Tibial artery (tissue), 4 donors: Measurements from ENCODE around the gene BTN3A1.

Experiments
- DNase-seq, 2 donors: peaks; one replicate each; pipeline ENCODE4 v3.0.0-alpha.2; 2019
- H3K27ac ChIP-seq, 2 donors: fragments of 200-600 bp; sonication (generic) in 1 of 2; 1 replicate in 1 of 2; 2 replicates in 1 of 2; pipeline ENCODE4 v1.5.1; 2018 to 2019; ENCODE audit warnings: mild to moderate bottlenecking in 1 of 2
- H3K27me3 ChIP-seq, 2 donors: fragments of 200-600 bp; sonication (generic) in 1 of 2; one replicate each; pipeline versions ENCODE4 v1.5.1 to v1.6.0; 2016 to 2019
- H3K36me3 ChIP-seq, 3 donors: fragments of 200-600 bp; sonication (generic) in 2 of 3; one replicate each; pipeline ENCODE4 v1.5.1; 2016 to 2019; ENCODE audit warnings: mild to moderate bottlenecking in 2 of 3
- H3K4me1 ChIP-seq, 4 donors: fragments of 200-600 bp; sonication (generic) in 2 of 4; 1 replicate in 3 of 4; 2 replicates in 1 of 4; pipeline ENCODE4 v1.5.1; 2016 to 2019
- H3K4me3 ChIP-seq, 2 donors: fragments of 200-600 bp; sonication (generic) in 1 of 2; 1 replicate in 1 of 2; 2 replicates in 1 of 2; pipeline ENCODE4 v1.5.1; 2018 to 2019; ENCODE audit warnings: mild to moderate bottlenecking in 2 of 2
- H3K9me3 ChIP-seq, 3 donors: fragments of 200-600 bp; sonication (generic) in 1 of 3; one replicate each; pipeline ENCODE4 v1.5.1; 2016 to 2019
- intact Hi-C: fragments of 100-400 bp; cut with DNase I; formaldehyde crosslinking; loops from one replicate; pipeline ENCODE4 v1.15.0; 2023; ENCODE audit warnings: low total_unique reads
- TF ChIP-seq, protein P1 (sequence below), 2 experiments: fragments of 200-600 bp in 1 of 2; fragments of 450-650 bp in 1 of 2; IDR thresholded peaks; one replicate each; pipeline ENCODE4 v1.5.1; 2017 to 2019; ENCODE audit warnings: antibody characterized with exemption in 2 of 2, mild to moderate bottlenecking in 1 of 2, moderate library complexity in 1 of 2

BTN3A1 gene

DNA sequence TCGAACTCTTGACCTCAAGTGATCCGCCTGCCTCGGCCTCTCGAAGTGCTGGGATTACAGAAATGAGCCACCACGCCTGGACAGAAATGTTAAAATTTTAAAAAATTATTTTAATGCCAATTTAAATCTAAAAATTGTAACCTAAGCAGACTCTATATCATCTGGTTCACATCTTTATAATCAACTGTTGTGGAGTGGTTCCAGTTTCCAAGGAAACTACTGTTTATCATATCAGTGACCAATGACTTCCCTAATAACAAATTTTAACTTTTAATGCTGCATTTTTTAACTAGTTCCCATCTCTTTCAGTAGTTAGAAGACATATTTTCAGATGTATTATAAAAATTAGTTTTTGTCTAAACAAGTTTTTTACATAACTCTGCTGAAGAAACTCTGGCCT lies 42.3 kb upstream of the BTN3A1 start:
- no peak for DNase-seq

DNA sequence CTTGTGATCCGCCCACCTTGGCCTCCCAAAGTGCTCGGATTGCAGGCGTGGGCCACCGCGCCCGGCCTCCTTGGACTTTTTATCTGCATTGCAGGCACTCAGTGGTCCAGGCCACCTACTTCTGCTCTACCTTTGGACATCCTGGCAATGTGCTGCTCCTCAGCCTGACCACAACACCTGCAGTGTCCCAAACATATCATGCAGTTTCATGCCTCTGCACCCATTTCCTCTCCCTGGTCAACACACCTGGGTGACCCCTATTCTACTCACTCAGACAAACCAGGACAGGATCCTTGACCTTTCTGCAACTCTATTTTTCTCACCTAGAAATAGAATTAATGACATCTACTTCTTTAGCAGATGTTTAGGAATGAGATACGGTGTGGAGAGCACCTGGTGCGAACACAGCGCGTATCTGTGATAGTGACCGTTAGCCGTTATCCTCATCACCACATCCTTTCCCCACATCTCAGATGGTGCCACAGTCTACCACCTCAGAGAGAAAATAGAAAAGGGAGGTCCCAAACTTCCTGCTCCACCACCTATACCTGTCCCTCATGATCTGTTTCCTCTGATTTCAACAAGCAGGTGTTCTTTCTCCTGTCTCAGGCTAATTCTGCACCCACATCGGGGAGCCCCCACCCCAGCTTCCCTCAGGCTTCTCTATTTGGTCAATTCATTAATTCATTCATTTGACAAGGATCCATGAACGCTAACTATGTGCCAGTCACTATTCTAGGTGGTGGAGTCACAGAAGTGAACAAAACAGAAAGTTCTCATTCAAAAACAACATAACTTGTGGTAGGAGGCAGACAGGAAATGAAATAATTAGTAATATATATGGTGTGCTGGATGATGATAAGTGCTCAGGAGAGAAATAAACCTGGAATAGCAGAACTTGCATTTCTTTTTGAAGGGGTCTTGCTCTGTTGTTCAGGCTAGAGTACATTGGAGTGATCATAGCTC lies 41.3 kb upstream of the BTN3A1 start:
- peaks cover 0 to 9% (median 7%) of the 10 kb centered on the region in 4 donors for H3K4me1 ChIP-seq
- H3K36me3 ChIP-seq, result no peaks in the 10 kb centered on the region
- H3K27me3 ChIP-seq, result no peaks in the 10 kb centered on the region
- intact Hi-C loops, result loop anchor here (10.0 kb wide), 1 partner anchor 74 kb away; no protein-coding TSS in a partner anchor
- H3K4me3 ChIP-seq, result no peak overlapping the region
- H3K27ac ChIP-seq, result no peak overlapping the region
- no peaks in the 10 kb centered on the region for H3K9me3 ChIP-seq
- DNase-seq, result no peak
- TF ChIP-seq, protein P1, sequence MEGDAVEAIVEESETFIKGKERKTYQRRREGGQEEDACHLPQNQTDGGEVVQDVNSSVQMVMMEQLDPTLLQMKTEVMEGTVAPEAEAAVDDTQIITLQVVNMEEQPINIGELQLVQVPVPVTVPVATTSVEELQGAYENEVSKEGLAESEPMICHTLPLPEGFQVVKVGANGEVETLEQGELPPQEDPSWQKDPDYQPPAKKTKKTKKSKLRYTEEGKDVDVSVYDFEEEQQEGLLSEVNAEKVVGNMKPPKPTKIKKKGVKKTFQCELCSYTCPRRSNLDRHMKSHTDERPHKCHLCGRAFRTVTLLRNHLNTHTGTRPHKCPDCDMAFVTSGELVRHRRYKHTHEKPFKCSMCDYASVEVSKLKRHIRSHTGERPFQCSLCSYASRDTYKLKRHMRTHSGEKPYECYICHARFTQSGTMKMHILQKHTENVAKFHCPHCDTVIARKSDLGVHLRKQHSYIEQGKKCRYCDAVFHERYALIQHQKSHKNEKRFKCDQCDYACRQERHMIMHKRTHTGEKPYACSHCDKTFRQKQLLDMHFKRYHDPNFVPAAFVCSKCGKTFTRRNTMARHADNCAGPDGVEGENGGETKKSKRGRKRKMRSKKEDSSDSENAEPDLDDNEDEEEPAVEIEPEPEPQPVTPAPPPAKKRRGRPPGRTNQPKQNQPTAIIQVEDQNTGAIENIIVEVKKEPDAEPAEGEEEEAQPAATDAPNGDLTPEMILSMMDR (IDR thresholded peaks at IDR 0.05), result no peak

More for the DNA sequence above, 42.3 kb upstream of the BTN3A1 start:
- TF ChIP-seq, protein P1 (IDR thresholded peaks at IDR 0.05), result no peak
- peaks cover 0 to 9% (median 7%) of the 10 kb centered on the region in 4 donors for H3K4me1 ChIP-seq
- H3K36me3 ChIP-seq, result no peaks in the 10 kb centered on the region
- H3K9me3 ChIP-seq, result no peaks in the 10 kb centered on the region
- intact Hi-C loops, result loop anchor here (10.0 kb wide), 1 partner anchor 75 kb away; no protein-coding TSS in a partner anchor
- no peak overlapping the region for H3K4me3 ChIP-seq
- H3K27ac ChIP-seq, result no peak overlapping the region
- H3K27me3 ChIP-seq, result no peaks in the 10 kb centered on the region

DNA sequence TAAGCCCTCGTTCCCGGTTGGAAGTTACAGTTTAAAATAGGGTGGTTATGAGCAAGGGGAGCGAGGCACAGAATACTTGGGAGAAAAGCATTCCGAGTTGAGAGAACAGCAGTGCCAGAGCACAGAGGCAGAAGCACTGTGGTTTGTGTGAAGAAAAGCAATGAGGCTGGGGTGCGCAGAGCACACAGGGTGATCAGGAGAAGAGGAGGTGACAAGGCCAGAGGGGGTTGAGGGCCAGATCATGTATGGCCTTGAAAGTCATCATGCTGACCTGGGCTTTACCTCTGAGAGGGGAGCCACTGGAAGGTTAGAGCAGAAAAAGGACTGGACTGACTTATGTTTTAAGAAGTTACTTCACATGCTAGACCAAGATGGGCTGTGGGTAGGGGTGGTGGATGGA lies 40.5 kb upstream of the BTN3A1 start:
- intact Hi-C loops, result loop anchor here (10.0 kb wide), 1 partner anchor 73 kb away; no protein-coding TSS in a partner anchor
- Histone ChIP-seq H3K9me3 (no peaks in the 10 kb centered on the region), H3K27me3 (no peaks in the 10 kb centered on the region), H3K4me1 (peaks cover 0 to 10% (median 7%) of the 10 kb centered on the region in 4 donors), H3K27ac (no peak overlapping the region), H3K4me3 (no peak overlapping the region), H3K36me3 (no peaks in the 10 kb centered on the region)
- TF ChIP-seq, protein P1 (IDR thresholded peaks at IDR 0.05), result no peak
- no peak for DNase-seq

DNA sequence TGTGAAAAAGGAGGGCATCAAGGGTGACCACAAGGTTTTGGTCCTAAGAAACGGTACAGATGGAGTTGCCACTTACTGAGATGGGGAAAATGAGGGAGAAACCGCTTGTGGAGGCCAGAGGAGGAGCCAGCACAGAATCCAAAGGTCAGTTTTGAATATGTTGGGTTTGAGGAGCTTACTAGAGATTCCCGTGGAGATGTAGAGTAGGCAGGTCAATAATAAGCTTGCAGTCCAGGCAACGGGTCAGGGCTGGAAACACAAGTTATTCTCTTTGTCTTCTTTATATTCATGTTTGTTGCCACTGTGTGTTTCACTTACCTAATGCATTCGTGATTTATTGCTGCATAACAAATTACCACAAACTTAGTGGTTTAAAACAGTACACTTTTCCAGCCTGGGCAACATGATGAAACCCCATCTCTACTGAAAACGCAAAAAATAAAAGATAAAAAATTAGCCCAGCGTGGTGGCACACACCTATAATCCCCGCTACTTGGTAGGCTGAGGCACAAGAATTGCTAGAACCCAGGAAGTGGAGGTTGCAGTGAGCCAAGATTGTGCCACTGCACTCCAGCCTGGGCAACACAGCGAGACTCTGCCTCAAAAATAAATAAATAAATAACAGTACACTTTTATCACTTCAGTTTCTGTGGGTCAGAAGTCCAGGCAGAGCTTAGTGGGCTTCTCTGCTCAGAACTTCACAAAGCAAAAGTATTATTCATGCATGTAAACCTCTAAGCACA lies 39.8 kb upstream of the BTN3A1 start:
- Histone ChIP-seq H3K9me3 (no peaks in the 10 kb centered on the region), H3K4me3 (no peak overlapping the region), H3K4me1 (peaks cover 0 to 11% (median 8%) of the 10 kb centered on the region in 4 donors), H3K36me3 (no peaks in the 10 kb centered on the region), H3K27me3 (no peaks in the 10 kb centered on the region), H3K27ac (no peak overlapping the region)
- intact Hi-C loops, result loop anchor here (10.0 kb wide), 1 partner anchor 73 kb away; no protein-coding TSS in a partner anchor
- TF ChIP-seq, protein P1 (IDR thresholded peaks at IDR 0.05), result no peak
- DNase-seq, result no peak

DNA sequence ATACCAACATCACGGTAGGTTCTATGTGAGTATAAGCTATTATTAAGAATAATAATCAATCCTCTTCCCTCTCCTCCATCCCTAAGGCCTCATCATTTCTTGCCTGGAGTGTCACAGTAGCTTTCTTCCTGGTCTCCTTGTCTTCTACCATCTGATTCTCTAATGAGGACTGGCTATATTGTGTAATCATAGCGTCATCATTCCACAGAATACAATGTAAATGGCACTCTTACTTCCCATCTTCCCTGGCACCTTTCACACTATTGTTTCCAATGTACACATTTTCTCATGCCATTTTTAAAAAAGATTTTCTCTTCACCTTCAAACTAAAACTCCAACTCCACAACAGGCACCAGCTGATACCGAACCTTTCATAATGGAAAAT lies 39.2 kb upstream of the BTN3A1 start:
- TF ChIP-seq, protein P1 (IDR thresholded peaks at IDR 0.05), result no peak
- intact Hi-C loops, result loop anchor here (10.0 kb wide), 1 partner anchor 72 kb away; no protein-coding TSS in a partner anchor
- peaks cover 0 to 11% (median 8%) of the 10 kb centered on the region in 4 donors for H3K4me1 ChIP-seq
- H3K4me3 ChIP-seq, result no peak overlapping the region
- no peak overlapping the region for H3K27ac ChIP-seq
- H3K9me3 ChIP-seq, result no peaks in the 10 kb centered on the region
- no peaks in the 10 kb centered on the region for H3K27me3 ChIP-seq
- no peaks in the 10 kb centered on the region for H3K36me3 ChIP-seq
- no peak for DNase-seq
